ENCODE results near the gene DNAH8. TPM values are rescaled to one million over a fixed set of nuclear protein-coding genes. Genes with fewer than 3 reads are reported as not detected.

Gene DNAH8
- polyA plus RNA-seq, 1 of the 3 experiments (the other 2 are of a cell fraction) = not detected

- H4K20me1 ChIP-seq (ENCODE audit: insufficient read depth) = no peaks in the 10 kb centered on the region
- no peaks in the 10 kb centered on the region for H3K9me2 ChIP-seq
- H3K4me2 ChIP-seq = no peak overlapping the region
- no peak overlapping the region for H3K4me3 ChIP-seq (ENCODE audit: low read depth in 2 of 2, low read length in 1 of 2)
- 20% methylated on average over 1 of the region's 1 CpG for WGBS (ENCODE audit: low lambda C conversion rate)
- no peaks in the 10 kb centered on the region for H3K27me3 ChIP-seq (ENCODE audit: insufficient read depth)
- H3F3A ChIP-seq (replicated peaks; ENCODE audit: insufficient read depth) = no peaks in the 10 kb centered on the region
- H3K27ac ChIP-seq (ENCODE audit: low read depth in 2 of 2, low read length in 1 of 2) = no peak overlapping the region
- ChIA-PET CTCF (interaction anchor here (2.3 kb wide), 1 partner anchor 25 kb away, joined by 12 read pairs; no protein-coding TSS in a partner anchor), POLR2A (no interaction called here)
- no peaks in the 10 kb centered on the region for H3K36me3 ChIP-seq (replicated peaks in 1 of 2; ENCODE audit: control insufficient read depth in 1 of 2, insufficient read depth in 2 of 2, low read length in 1 of 2)
- no peaks in the 10 kb centered on the region for H3K4me1 ChIP-seq (ENCODE audit: control insufficient read depth in 1 of 2, insufficient read depth in 2 of 2, low read depth in 1 of 2, low read length in 1 of 2)
- H2AFZ ChIP-seq (ENCODE audit: low read depth) = no peak overlapping the region
- TF ChIP-seq GABPA (IDR thresholded peaks at IDR 0.05; ENCODE audit: low read depth) (no peak), ELF1 (IDR thresholded peaks at IDR 0.05) (no peak), NFIC (IDR thresholded peaks at IDR 0.05; ENCODE audit: borderline replicate concordance) (no peak), GATA2 (CRISPR knock-in tag; IDR thresholded peaks at IDR 0.05) (no peak), RXRA (IDR thresholded peaks at IDR 0.05; ENCODE audit: borderline replicate concordance, low read depth) (no peak), TCF12 (IDR thresholded peaks at IDR 0.05) (no peak), FOSL2 (IDR thresholded peaks at IDR 0.05; ENCODE audit: borderline replicate concordance, low read depth) (no peak), CTCF (IDR thresholded peaks at IDR 0.05) (no peak), IRF3 (IDR thresholded peaks at IDR 0.05; ENCODE audit: low read depth, low read length) (no peak), PBX3 (IDR thresholded peaks at IDR 0.05) (no peak), NRF1 (IDR thresholded peaks at IDR 0.05; ENCODE audit: low read depth, low read length) (no peak), EZH2phosphoT487 (IDR thresholded peaks at IDR 0.05; ENCODE audit: borderline replicate concordance, low read depth) (no peak), USF2 (IDR thresholded peaks at IDR 0.05; ENCODE audit: borderline replicate concordance, low read depth, low read length) (no peak), CHD2 (IDR thresholded peaks at IDR 0.05; ENCODE audit: low read length, partially characterized antibody) (no peak), SMC3 (IDR thresholded peaks at IDR 0.05; ENCODE audit: low read depth, low read length) (no peak), EP300 (IDR thresholded peaks at IDR 0.05; ENCODE audit: borderline replicate concordance in 1 of 2, low read depth in 1 of 2, low read length in 1 of 2) (no peak), SIN3A (IDR thresholded peaks at IDR 0.05; ENCODE audit: borderline replicate concordance, low read depth, low read length) (no peak), ZBTB33 (IDR thresholded peaks at IDR 0.05; ENCODE audit: borderline replicate concordance, low read depth) (no peak), MXI1 (IDR thresholded peaks at IDR 0.05; ENCODE audit: low read depth, low read length) (no peak), JUND (IDR thresholded peaks at IDR 0.05) (no peak)
- no peaks in the 10 kb centered on the region for H3K79me2 ChIP-seq (ENCODE audit: insufficient read depth)
- DNase-seq = no peak
- H3K9me3 ChIP-seq = no peaks in the 10 kb centered on the region
- no peak overlapping the region for H3K9ac ChIP-seq
Measured at GRCh38 chr6:38846844-38847243, 131.7 kb downstream of the DNAH8 start.
